Neural progenitor cell (in vitro differentiated cells): Measurements from ENCODE around the gene SMPD2. TPM values are rescaled to one million over a fixed set of nuclear protein-coding genes. Genes with fewer than 3 reads are reported as not detected.
A peak's percentile ranks its signal among the peaks of the same experiment; 100 is the strongest.

Source experiments
- DNase-seq: peaks from one replicate; pipeline ENCODE4 v3.0.0-alpha.2; 2016; ENCODE audit warnings: low spot score
- H2AFZ ChIP-seq: fragments of 200-600 bp; sonication (generic); replicated peaks from 2 replicates; pipeline ENCODE4 v1.6.1; 2016; ENCODE audit warnings: antibody characterized with exemption
- H3F3A ChIP-seq: fragments of 200-600 bp; sonication (generic); 2 replicates; pipeline ENCODE4 v1.6.1; 2016; ENCODE audit warnings: antibody characterized with exemption, low read depth
- H3K27ac ChIP-seq: fragments of 200-600 bp; sonication (generic); 2 replicates; pipeline ENCODE4 v1.5.1; 2016; ENCODE audit warnings: mild to moderate bottlenecking
- H3K27me3 ChIP-seq: fragments of 200-600 bp; sonication (generic); 2 replicates; pipeline ENCODE4 v1.6.1; 2016; ENCODE audit warnings: mild to moderate bottlenecking, moderate library complexity
- H3K36me3 ChIP-seq: fragments of 200-600 bp; sonication (generic); 2 replicates; pipeline ENCODE4 v1.5.1; 2016
- H3K4me1 ChIP-seq: fragments of 200-600 bp; sonication (generic); 2 replicates; pipeline ENCODE4 v1.6.1; 2016; ENCODE audit warnings: mixed run types
- H3K4me2 ChIP-seq: fragments of 200-600 bp; sonication (generic); 2 replicates; pipeline ENCODE4 v1.6.1; 2016
- H3K4me3 ChIP-seq: fragments of 200-600 bp; sonication (generic); 2 replicates; pipeline ENCODE4 v1.5.1; 2016
- H3K79me2 ChIP-seq: fragments of 200-600 bp; sonication (generic); 2 replicates; pipeline ENCODE4 v1.6.1; 2016; ENCODE audit warnings: low read depth
- H3K9ac ChIP-seq: fragments of 200-600 bp; sonication (generic); 2 replicates; pipeline ENCODE4 v1.6.1; 2016
- H3K9me3 ChIP-seq: fragments of 200-600 bp; sonication (generic); 2 replicates; pipeline ENCODE4 v1.5.1; 2016; ENCODE audit warnings: low read depth
- H4K20me1 ChIP-seq: fragments of 200-600 bp; sonication (generic); 2 replicates; pipeline ENCODE4 v1.6.1; 2016; ENCODE audit warnings: low read depth
- H3K27ac Mint-ChIP-seq: 3 replicates; pipeline ENCODE4 v1.8.0; 2021; ENCODE audit warnings: mixed read lengths
- H3K27me3 Mint-ChIP-seq: 2 replicates; pipeline ENCODE4 v1.8.0; 2022; ENCODE audit warnings: low read depth, mild to moderate bottlenecking, inconsistent platforms, moderate library complexity, mixed read lengths; ENCODE audit not compliant: insufficient read depth
- H3K36me3 Mint-ChIP-seq: 3 replicates; pipeline ENCODE4 v1.8.0; 2021; ENCODE audit warnings: mixed read lengths
- H3K4me1 Mint-ChIP-seq: 3 replicates; pipeline ENCODE4 v1.8.0; 2021; ENCODE audit warnings: mixed read lengths
- H3K4me3 Mint-ChIP-seq: 3 replicates; pipeline ENCODE4 v1.8.0; 2021; ENCODE audit warnings: mild to moderate bottlenecking, moderate library complexity, mixed read lengths
- H3K9me3 Mint-ChIP-seq: 3 replicates; pipeline ENCODE4 v1.8.0; 2020; ENCODE audit warnings: mixed read lengths
- CTCF ChIP-seq: fragments of 200-600 bp; sonication (generic); IDR thresholded peaks from 2 replicates; pipeline ENCODE4 v1.5.1; 2017; ENCODE audit warnings: antibody characterized with exemption, mild to moderate bottlenecking
- EZH2 ChIP-seq: fragments of 200-600 bp; sonication (generic); IDR thresholded peaks from 2 replicates; pipeline ENCODE4 v1.6.1; 2017; ENCODE audit warnings: antibody characterized with exemption, mild to moderate bottlenecking, moderate library complexity
- EZH2phosphoT487 ChIP-seq: fragments of 200-600 bp; sonication (generic); IDR thresholded peaks from 2 replicates; pipeline ENCODE4 v1.6.1; 2017; ENCODE audit warnings: antibody characterized with exemption
- total RNA-seq: library from RNA; depleted of rRNA; stranded (reverse); fragments of >200 nt; gene quantifications from 2 replicates; pipeline ENCODE4 v1.2.3, GENCODE V29; 2015; ENCODE audit warnings: low replicate concordance

Gene SMPD2
- total RNA-seq, 1 donor from 2014 or later: 10.3 TPM

DNA sequence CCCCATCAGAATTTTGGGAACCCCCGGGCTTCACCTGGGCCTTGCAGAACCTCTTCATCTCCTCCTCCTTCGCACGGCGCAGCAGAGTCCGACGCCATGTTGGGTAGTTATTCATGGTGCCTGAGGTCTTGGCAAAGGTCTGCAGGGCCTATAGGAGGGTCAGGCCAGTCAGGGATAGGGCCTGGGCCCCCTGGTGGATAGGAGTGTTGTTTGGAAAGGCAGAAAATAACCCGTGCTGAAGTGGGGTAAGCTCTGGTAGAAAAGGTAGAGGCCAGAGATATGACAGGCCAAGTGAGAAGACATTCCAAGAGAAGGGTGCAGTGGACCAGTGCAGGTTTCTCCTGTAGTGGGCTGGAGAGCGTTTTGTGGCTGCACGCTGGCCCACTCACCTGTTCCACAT is 4.9 kb downstream of the SMPD2 start:
- no peaks in the 10 kb centered on the region for H3K36me3 ChIP-seq
- H3K9me3 Mint-ChIP-seq: no peaks in the 10 kb centered on the region

GRCh38 chr6:109446072-109446471 is 5.5 kb downstream of the SMPD2 start:
- no peaks in the 10 kb centered on the region for H3K79me2 ChIP-seq
- H2AFZ ChIP-seq: no peak overlapping the region
- H3K27ac Mint-ChIP-seq: no peak overlapping the region
- DNase-seq: no peak
- no peaks in the 10 kb centered on the region for H3K36me3 ChIP-seq
- H3F3A ChIP-seq: peaks cover 5% of the 10 kb centered on the region
- H3K9me3 Mint-ChIP-seq: no peaks in the 10 kb centered on the region
- no peak overlapping the region for H3K4me2 ChIP-seq
- H4K20me1 ChIP-seq: peaks cover 4% of the 10 kb centered on the region
- H3K27me3 Mint-ChIP-seq: peaks cover 10% of the 10 kb centered on the region
- no peak overlapping the region for H3K9ac ChIP-seq
- H3K4me3 Mint-ChIP-seq: no peak overlapping the region
- no peak overlapping the region for H3K27ac ChIP-seq
- no peak for TF ChIP-seq EZH2phosphoT487
- no peak for TF ChIP-seq EZH2
- no peak for TF ChIP-seq CTCF
- no peak overlapping the region for H3K4me3 ChIP-seq
- peaks cover 15% of the 10 kb centered on the region for H3K4me1 Mint-ChIP-seq
- no peaks in the 10 kb centered on the region for H3K9me3 ChIP-seq
- H3K27me3 ChIP-seq: no peaks in the 10 kb centered on the region
- H3K4me1 ChIP-seq: peaks cover 7% of the 10 kb centered on the region
- peaks cover 17% of the 10 kb centered on the region for H3K36me3 Mint-ChIP-seq

More for the DNA sequence above, 4.9 kb downstream of the SMPD2 start:
- Histone ChIP-seq H3K9me3 (no peaks in the 10 kb centered on the region), H3K4me1 (peaks cover 7% of the 10 kb centered on the region), H3K4me2 (no peak overlapping the region), H3K79me2 (no peaks in the 10 kb centered on the region), H3K27ac (no peak overlapping the region), H3K27me3 (no peaks in the 10 kb centered on the region), H3K4me3 (no peak overlapping the region), H4K20me1 (peaks cover 4% of the 10 kb centered on the region), H2AFZ (no peak overlapping the region), H3F3A (peaks cover 10% of the 10 kb centered on the region), H3K9ac (no peak overlapping the region)
- H3K4me1 Mint-ChIP-seq: peaks cover 15% of the 10 kb centered on the region
- H3K36me3 Mint-ChIP-seq: peaks cover 17% of the 10 kb centered on the region
- H3K4me3 Mint-ChIP-seq: peak overlapping the region; percentile 8
- DNase-seq: no peak
- TF ChIP-seq EZH2phosphoT487: no peak
- peak; percentile 12 for TF ChIP-seq CTCF
- no peak overlapping the region for H3K27ac Mint-ChIP-seq
- peaks cover 11% of the 10 kb centered on the region for H3K27me3 Mint-ChIP-seq

DNA sequence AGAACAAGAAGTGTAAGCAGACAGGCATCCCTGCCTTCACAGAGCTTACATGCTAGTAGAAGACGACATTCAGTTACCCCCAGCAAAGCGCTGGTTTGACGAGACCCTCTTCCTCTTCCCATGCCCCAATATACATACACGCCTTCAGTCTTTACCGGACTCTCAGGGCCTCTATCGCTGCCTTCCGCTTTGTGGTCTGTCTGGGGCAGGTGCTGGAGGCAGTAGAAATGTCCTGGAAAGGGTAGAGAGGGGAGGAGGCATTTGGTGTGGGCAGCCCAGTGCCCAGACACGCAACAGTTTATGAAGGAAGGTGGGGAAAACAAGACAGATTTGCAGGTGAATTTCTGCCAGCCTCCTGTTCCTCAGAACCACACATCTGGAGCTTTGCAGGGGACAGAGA is 6.0 kb downstream of the SMPD2 start:
- H3K4me3 Mint-ChIP-seq: no peak overlapping the region
- no peak for TF ChIP-seq EZH2
- no peak for TF ChIP-seq EZH2phosphoT487
- no peak for DNase-seq

DNA sequence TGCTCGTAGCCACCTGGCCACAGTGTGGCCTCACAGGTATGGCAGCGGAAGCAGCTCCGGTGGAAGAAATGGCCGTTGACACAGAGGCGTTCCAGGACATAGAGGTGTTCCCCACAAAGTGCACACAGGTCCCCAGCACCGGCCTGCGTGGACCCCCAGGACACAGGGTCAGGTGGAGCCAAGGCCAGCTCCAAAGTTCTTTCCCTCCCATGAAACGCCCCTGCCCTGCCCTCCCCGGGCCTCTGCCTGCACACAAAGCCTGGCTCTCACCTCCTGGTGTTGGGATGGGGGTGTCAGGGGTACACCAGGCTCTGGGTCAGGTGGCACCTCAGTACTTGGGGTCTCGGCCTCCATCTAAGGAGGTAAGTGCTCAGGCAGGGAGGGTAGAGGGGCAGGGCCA is 6.6 kb downstream of the SMPD2 start:
- H3F3A ChIP-seq: no peaks in the 10 kb centered on the region
- H3K79me2 ChIP-seq: no peaks in the 10 kb centered on the region
- no peak overlapping the region for H3K4me3 ChIP-seq
- Mint-ChIP-seq H3K4me1 (peaks cover 5% of the 10 kb centered on the region), H3K36me3 (peaks cover 21% of the 10 kb centered on the region), H3K4me3 (no peak overlapping the region), H3K9me3 (no peaks in the 10 kb centered on the region), H3K27ac (no peak overlapping the region), H3K27me3 (peaks cover 9% of the 10 kb centered on the region)
- H3K4me2 ChIP-seq: no peak overlapping the region
- H3K27ac ChIP-seq: no peak overlapping the region
- no peak for DNase-seq
- H2AFZ ChIP-seq: no peak overlapping the region
- TF ChIP-seq EZH2: no peak
- no peak for TF ChIP-seq CTCF
- no peak for TF ChIP-seq EZH2phosphoT487
- no peak overlapping the region for H3K9ac ChIP-seq
- no peaks in the 10 kb centered on the region for H3K9me3 ChIP-seq
- H3K36me3 ChIP-seq: no peaks in the 10 kb centered on the region
- peaks cover 4% of the 10 kb centered on the region for H4K20me1 ChIP-seq
- H3K27me3 ChIP-seq: no peaks in the 10 kb centered on the region
- no peaks in the 10 kb centered on the region for H3K4me1 ChIP-seq

More for the DNA sequence above, 6.0 kb downstream of the SMPD2 start:
- no peak overlapping the region for H2AFZ ChIP-seq
- Mint-ChIP-seq H3K27me3 (peaks cover 9% of the 10 kb centered on the region), H3K9me3 (no peaks in the 10 kb centered on the region), H3K27ac (no peak overlapping the region), H3K36me3 (peaks cover 17% of the 10 kb centered on the region), H3K4me1 (peaks cover 11% of the 10 kb centered on the region)
- H3K27me3 ChIP-seq: no peaks in the 10 kb centered on the region
- no peaks in the 10 kb centered on the region for H3K9me3 ChIP-seq
- H3K79me2 ChIP-seq: no peaks in the 10 kb centered on the region
- peaks cover 4% of the 10 kb centered on the region for H4K20me1 ChIP-seq
- H3K9ac ChIP-seq: no peak overlapping the region
- H3K4me2 ChIP-seq: no peak overlapping the region
- H3K4me3 ChIP-seq: no peak overlapping the region
- no peak overlapping the region for H3K27ac ChIP-seq
- no peaks in the 10 kb centered on the region for H3K36me3 ChIP-seq
- peaks cover under 1% of the 10 kb centered on the region for H3F3A ChIP-seq
- H3K4me1 ChIP-seq: peaks cover 5% of the 10 kb centered on the region
